ENCODE results near the gene SUPT3H. TPM values are rescaled to one million over a fixed set of nuclear protein-coding genes. Genes with fewer than 3 reads are reported as not detected.

Gene SUPT3H
- total RNA-seq, 1 donor from 2014 or later, result 14.8 TPM

DNA sequence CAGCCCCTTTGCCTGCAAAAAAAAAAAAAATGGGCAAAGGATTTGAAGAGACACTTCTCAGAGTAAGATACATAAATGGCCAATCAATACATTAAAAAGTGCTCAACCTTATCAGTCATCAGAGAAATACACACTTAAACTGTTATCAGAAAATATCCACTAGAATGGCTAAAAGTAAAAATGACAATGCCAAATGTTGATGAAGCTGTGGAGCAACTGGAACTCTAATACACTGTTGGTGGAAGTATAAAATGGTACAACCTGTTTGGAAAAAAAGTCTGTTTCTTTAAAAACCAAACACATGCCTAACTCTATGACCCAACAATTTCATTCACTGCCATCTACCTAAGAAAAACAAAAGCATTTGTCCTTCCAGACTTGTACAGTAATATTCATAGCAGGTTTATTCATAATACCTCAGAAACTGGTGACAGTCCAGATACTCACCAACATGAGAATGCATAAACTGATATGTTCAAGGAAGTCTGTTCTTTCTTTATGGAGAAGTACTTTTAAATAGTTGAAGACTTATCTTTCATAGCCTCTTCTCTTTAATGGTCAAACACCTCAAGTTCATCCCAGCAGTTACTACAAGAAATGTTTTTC is 428.0 kb downstream of the SUPT3H start:
- H3K27ac Mint-ChIP-seq, result no peak overlapping the region
- H3K27me3 Mint-ChIP-seq (ENCODE audit: low read depth), result no peaks in the 10 kb centered on the region
- DNase-seq (ENCODE audit: low spot score), result no peak
- peaks cover 46% of the 10 kb centered on the region for H3K9me3 Mint-ChIP-seq
- intact Hi-C loops (cut with micrococcal nuclease), result no loop called here
- H3K4me1 Mint-ChIP-seq (ENCODE audit: low read depth), result peaks cover 17% of the 10 kb centered on the region
- H3K4me3 Mint-ChIP-seq (ENCODE audit: low read depth), result no peak overlapping the region
- peaks cover 79% of the 10 kb centered on the region for H3K36me3 Mint-ChIP-seq (ENCODE audit: low read depth)

DNA sequence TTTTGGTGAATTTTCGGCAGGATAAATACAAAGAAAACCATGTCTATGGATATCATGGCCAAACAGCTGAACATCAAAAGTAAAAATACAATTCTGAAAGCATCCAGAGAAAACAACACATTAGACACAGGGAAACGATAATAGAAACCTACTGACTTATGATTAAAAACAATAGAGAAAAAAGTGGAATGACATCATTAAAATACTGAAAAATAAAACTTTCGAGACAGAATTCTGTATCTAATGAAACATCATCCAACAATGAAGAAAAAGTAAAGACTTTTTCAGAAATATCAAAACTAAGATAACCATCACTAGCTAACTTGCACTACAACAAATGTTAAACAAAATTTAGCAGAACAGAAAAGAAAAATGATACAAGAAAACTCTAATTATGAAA is 434.2 kb downstream of the SUPT3H start:
- H3K27me3 Mint-ChIP-seq (ENCODE audit: low read depth), result no peaks in the 10 kb centered on the region
- peaks cover 70% of the 10 kb centered on the region for H3K9me3 Mint-ChIP-seq
- no peak overlapping the region for H3K27ac Mint-ChIP-seq
- no peak overlapping the region for H3K4me3 Mint-ChIP-seq (ENCODE audit: low read depth)
- peaks cover 75% of the 10 kb centered on the region for H3K36me3 Mint-ChIP-seq (ENCODE audit: low read depth)
- intact Hi-C loops (cut with micrococcal nuclease), result no loop called here
- DNase-seq (ENCODE audit: low spot score), result no peak
- peaks cover 27% of the 10 kb centered on the region for H3K4me1 Mint-ChIP-seq (ENCODE audit: low read depth)

DNA sequence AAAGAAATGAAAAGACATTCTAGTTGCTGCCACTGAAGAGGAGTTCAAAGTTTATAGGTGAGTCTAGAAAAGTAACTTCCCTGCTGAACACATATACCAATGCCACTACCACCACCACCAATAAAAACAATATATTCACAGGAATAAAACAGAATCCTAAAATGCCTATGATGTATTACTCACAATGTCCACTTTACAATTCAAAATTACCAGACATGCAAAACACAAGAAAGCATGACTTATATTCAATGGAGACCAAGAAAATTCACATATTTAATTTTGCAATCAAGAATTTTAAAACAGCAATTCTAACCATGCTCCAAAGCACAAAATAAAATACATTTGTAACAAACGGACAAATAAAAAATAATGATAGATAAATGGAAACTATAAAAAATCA is 434.9 kb downstream of the SUPT3H start:
- intact Hi-C loops (cut with micrococcal nuclease), result no loop called here
- Mint-ChIP-seq H3K4me1 (ENCODE audit: low read depth) (peaks cover 33% of the 10 kb centered on the region), H3K27me3 (ENCODE audit: low read depth) (no peaks in the 10 kb centered on the region), H3K27ac (no peak overlapping the region), H3K36me3 (ENCODE audit: low read depth) (peaks cover 74% of the 10 kb centered on the region), H3K9me3 (peaks cover 73% of the 10 kb centered on the region), H3K4me3 (ENCODE audit: low read depth) (no peak overlapping the region)
- DNase-seq (ENCODE audit: low spot score), result no peak

DNA sequence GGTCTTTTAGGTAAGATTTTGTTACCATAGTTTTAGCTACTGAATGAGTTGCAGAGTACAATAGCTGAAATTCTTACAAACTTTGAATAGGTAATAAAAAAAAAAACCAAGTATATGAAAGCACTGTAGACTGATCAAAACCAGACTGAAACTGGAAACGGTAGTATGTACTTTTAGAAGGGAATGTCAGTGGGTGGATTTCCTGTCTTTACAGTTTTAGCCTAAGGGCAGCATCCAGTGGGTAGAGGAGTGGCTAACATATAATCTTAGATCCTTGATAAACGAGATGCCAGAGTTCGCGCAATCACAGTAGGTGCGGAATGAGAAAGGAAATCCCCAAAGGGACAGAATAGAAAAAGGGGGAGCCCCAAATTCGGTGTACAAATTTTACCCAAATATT is 435.5 kb downstream of the SUPT3H start:
- H3K27me3 Mint-ChIP-seq (ENCODE audit: low read depth), result no peaks in the 10 kb centered on the region
- intact Hi-C loops (cut with micrococcal nuclease), result no loop called here
- DNase-seq (ENCODE audit: low spot score), result no peak
- H3K9me3 Mint-ChIP-seq, result peaks cover 67% of the 10 kb centered on the region
- peaks cover 36% of the 10 kb centered on the region for H3K4me1 Mint-ChIP-seq (ENCODE audit: low read depth)
- peaks cover 68% of the 10 kb centered on the region for H3K36me3 Mint-ChIP-seq (ENCODE audit: low read depth)
- H3K27ac Mint-ChIP-seq, result no peak overlapping the region
- H3K4me3 Mint-ChIP-seq (ENCODE audit: low read depth), result no peak overlapping the region

DNA sequence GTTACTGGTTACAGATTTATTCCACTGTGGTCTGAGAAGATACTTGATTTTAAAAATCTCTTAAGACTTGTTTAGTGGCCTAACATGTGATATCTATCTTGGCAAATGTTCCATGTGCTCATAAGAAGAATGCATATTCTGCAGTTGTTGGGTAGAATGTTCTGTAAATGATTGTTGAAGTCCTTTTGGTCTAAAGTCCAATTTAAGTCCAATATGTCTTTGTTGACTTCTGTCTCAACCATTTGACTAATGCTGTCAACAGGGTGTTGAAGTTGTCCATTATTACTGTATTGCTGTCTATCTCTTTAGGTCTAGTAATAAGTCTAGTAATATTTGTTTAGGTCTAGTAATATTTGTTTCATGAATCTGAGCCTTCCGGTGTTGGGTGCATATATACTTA is 437.4 kb downstream of the SUPT3H start:
- intact Hi-C loops (cut with micrococcal nuclease), result no loop called here
- H3K27ac Mint-ChIP-seq, result no peak overlapping the region
- DNase-seq (ENCODE audit: low spot score), result no peak
- H3K36me3 Mint-ChIP-seq (ENCODE audit: low read depth), result peaks cover 55% of the 10 kb centered on the region
- no peak overlapping the region for H3K4me3 Mint-ChIP-seq (ENCODE audit: low read depth)
- H3K27me3 Mint-ChIP-seq (ENCODE audit: low read depth), result no peaks in the 10 kb centered on the region
- peaks cover 50% of the 10 kb centered on the region for H3K4me1 Mint-ChIP-seq (ENCODE audit: low read depth)
- H3K9me3 Mint-ChIP-seq, result peaks cover 54% of the 10 kb centered on the region

DNA sequence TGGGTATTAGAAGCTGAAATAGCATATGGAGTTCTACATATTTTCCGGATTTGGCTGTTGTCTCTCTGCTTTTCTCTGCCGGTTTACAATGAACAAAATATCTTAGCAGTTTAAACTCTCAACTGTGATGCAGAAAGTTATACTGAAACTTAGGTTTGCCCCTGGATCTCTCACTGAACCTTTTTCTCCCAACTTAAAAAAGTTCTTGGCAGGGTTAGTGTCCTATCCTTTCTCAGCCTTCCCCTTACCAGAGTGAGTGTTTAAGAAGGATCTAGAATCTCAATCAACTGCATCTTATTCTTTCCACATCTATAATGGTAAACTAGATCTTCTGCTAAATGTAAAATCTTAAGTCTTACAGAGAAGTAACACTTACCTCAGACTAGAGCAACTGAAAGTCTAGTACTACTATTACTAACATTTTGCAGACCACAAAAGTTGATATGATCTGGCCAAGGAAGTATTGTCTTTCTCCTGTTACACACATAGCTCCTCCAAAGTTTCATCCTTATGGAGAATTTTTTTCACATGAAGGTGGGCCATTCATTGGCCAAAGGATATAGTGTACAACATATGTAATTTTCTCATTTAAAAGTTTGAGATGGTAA is 441.9 kb downstream of the SUPT3H start:
- Mint-ChIP-seq H3K9me3 (peaks cover 23% of the 10 kb centered on the region), H3K4me3 (ENCODE audit: low read depth) (peak overlapping the region; percentile 11)

DNA sequence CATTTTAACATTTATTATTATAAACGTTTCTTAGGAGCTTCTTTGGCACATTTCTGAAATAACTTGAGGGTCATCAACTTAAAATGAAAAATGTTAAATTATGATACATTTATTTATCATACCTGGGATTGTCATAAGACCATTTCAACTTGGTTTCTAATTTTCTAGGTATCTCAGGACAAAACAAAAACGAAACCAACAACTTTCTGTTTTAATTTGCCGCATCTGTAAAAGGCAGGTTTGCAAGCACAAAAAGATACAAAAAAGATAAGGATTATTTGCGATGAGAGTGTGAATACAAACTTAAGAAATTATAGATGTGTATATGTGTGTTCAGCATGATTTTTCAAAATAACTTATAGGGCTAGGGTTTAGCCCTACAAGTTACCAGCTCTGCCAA is 444.6 kb downstream of the SUPT3H start:
- H3K9me3 Mint-ChIP-seq, result peaks cover 4% of the 10 kb centered on the region
- DNase-seq (ENCODE audit: low spot score), result no peak
- H3K27ac Mint-ChIP-seq, result peak overlapping the region; percentile 56
- H3K4me1 Mint-ChIP-seq (ENCODE audit: low read depth), result peaks cover 52% of the 10 kb centered on the region
- intact Hi-C loops (cut with micrococcal nuclease), result loop anchor here (1.0 to 10.0 kb wide), 8 partner anchors 8 to 992 kb away; partner anchors contain the start of gene SUPT3H
- H3K4me3 Mint-ChIP-seq (ENCODE audit: low read depth), result peak overlapping the region; percentile 78
- H3K36me3 Mint-ChIP-seq (ENCODE audit: low read depth), result peaks cover 12% of the 10 kb centered on the region
- no peaks in the 10 kb centered on the region for H3K27me3 Mint-ChIP-seq (ENCODE audit: low read depth)

More for the DNA sequence above, 441.9 kb downstream of the SUPT3H start:
- no peak for DNase-seq (ENCODE audit: low spot score)
- no peaks in the 10 kb centered on the region for H3K27me3 Mint-ChIP-seq (ENCODE audit: low read depth)
- H3K27ac Mint-ChIP-seq, result peak overlapping the region; percentile 69
- intact Hi-C loops (cut with micrococcal nuclease), result loop anchor here (2.0 to 10.0 kb wide), 5 partner anchors 65 to 989 kb away; partner anchors contain the start of gene SUPT3H
- H3K36me3 Mint-ChIP-seq (ENCODE audit: low read depth), result peaks cover 29% of the 10 kb centered on the region
- peaks cover 58% of the 10 kb centered on the region for H3K4me1 Mint-ChIP-seq (ENCODE audit: low read depth)

DNA sequence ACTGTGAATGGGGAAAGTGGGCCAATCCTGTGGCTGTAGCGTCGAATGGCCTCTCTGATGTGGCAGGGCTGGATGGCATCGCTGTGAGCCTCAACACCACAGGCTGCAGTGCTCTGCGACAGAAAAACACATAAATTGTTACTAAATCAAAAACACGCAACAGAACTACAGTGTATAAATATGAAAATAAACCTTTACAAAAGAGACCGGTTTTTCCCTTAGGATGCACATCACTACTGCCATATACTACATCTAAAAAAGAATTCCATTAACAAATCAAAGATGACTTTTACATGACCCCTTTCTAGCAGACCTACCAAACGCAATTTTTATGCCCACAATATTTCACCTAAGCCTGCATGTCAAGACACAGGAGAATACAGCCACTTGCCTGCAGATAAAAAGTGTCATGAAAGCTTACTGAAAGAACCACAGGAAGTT is 445.1 kb downstream of the SUPT3H start:
- H3K4me1 Mint-ChIP-seq (ENCODE audit: low read depth), result peaks cover 48% of the 10 kb centered on the region
- H3K36me3 Mint-ChIP-seq (ENCODE audit: low read depth), result peaks cover 12% of the 10 kb centered on the region
- H3K9me3 Mint-ChIP-seq, result peaks cover 4% of the 10 kb centered on the region
- H3K27ac Mint-ChIP-seq, result peak overlapping the region; percentile 93
- no peaks in the 10 kb centered on the region for H3K27me3 Mint-ChIP-seq (ENCODE audit: low read depth)
- DNase-seq (ENCODE audit: low spot score), result no peak
- H3K4me3 Mint-ChIP-seq (ENCODE audit: low read depth), result peak overlapping the region; percentile 78
- intact Hi-C loops (cut with micrococcal nuclease), result loop anchor here (1.0 to 10.0 kb wide), 8 partner anchors 7 to 992 kb away; partner anchors contain the start of gene SUPT3H

DNA sequence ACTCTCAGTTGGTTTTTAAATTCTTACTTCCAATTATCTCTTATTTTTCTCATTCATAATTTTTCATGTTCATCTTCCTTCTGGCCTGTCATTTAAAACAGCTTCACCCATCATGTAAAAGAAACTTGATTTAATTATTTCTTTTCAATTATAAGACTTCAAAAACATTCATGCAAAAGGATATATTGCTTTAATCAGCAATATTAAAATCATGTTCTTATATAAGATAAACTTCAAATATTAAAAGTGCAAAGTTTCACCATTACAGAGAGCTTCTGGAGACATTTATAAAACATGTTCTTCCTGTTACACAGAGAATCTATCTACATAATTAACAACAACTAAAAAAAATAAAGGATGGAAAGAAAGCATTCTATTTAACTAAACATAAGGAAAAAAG is 446.3 kb downstream of the SUPT3H start:
- DNase-seq (ENCODE audit: low spot score), result no peak
- intact Hi-C loops (cut with micrococcal nuclease), result loop anchor here (5.0 to 10.0 kb wide), 6 partner anchors 91 to 993 kb away; partner anchors contain the start of gene SUPT3H
- H3K4me3 Mint-ChIP-seq (ENCODE audit: low read depth), result peak overlapping the region; percentile 62
- no peaks in the 10 kb centered on the region for H3K27me3 Mint-ChIP-seq (ENCODE audit: low read depth)
- peaks cover 4% of the 10 kb centered on the region for H3K9me3 Mint-ChIP-seq
- peak overlapping the region; percentile 46 for H3K27ac Mint-ChIP-seq
- peaks cover 12% of the 10 kb centered on the region for H3K36me3 Mint-ChIP-seq (ENCODE audit: low read depth)
- H3K4me1 Mint-ChIP-seq (ENCODE audit: low read depth), result peaks cover 41% of the 10 kb centered on the region

DNA sequence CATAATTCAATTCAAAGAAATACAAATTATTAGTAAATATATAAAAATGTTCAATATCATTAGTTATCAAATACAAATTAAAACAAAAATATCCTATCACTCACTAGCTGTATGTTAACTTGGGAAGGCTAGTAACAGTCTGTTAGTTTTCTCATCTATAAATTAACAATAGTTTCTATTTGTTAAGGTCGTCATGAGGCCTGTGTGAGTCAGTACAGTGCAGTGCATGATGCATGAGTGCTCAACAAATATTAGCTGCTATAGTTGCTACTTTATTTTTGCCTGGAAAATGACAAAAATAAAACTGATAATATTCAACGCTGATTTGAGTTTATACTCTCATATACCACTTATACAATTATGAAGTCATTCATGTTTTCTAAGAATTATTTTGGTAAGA is 451.2 kb downstream of the SUPT3H start:
- intact Hi-C loops (cut with micrococcal nuclease), result no loop called here
- no peaks in the 10 kb centered on the region for H3K27me3 Mint-ChIP-seq (ENCODE audit: low read depth)
- H3K36me3 Mint-ChIP-seq (ENCODE audit: low read depth), result peaks cover 13% of the 10 kb centered on the region
- H3K27ac Mint-ChIP-seq, result no peak overlapping the region
- no peak for DNase-seq (ENCODE audit: low spot score)
- peaks cover 4% of the 10 kb centered on the region for H3K9me3 Mint-ChIP-seq
- H3K4me1 Mint-ChIP-seq (ENCODE audit: low read depth), result peaks cover 45% of the 10 kb centered on the region
- no peak overlapping the region for H3K4me3 Mint-ChIP-seq (ENCODE audit: low read depth)

DNA sequence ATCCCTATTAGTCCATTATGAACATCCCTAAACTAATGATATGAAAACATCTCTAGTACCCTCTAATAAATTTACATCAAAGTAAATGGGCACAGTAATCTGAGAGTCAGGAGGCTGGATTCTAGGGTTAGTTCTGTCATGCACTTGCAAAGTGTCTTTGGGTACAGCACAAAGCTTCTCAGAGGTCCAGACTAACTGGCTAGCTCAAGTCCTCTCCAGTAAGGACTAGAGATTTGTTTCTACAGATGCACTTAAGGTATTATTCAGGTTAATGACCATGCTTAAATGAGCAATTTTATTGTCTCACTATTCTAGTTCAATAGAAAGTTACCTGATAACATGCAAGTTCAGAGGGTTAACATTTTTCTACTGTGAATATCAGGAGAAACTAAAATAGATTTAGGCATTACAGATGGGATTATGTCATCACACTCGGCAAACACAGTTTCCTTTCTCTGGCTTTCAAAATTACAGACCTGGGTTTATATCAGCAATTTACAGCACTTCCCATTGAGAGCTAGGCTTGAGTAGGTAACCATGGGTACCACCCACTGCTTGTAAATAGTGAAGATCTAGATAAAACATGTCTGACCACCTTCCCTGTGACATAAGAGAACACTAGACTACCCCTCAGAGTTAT is 452.5 kb downstream of the SUPT3H start:
- peaks cover 4% of the 10 kb centered on the region for H3K9me3 Mint-ChIP-seq
- intact Hi-C loops (cut with micrococcal nuclease), result loop anchor here (1.0 kb wide), 1 partner anchor 8 kb away; no protein-coding TSS in a partner anchor
- H3K4me3 Mint-ChIP-seq (ENCODE audit: low read depth), result no peak overlapping the region
- H3K4me1 Mint-ChIP-seq (ENCODE audit: low read depth), result peaks cover 45% of the 10 kb centered on the region
- no peaks in the 10 kb centered on the region for H3K27me3 Mint-ChIP-seq (ENCODE audit: low read depth)
- peak overlapping the region; percentile 6 for H3K27ac Mint-ChIP-seq
- no peak for DNase-seq (ENCODE audit: low spot score)
- H3K36me3 Mint-ChIP-seq (ENCODE audit: low read depth), result peaks cover 9% of the 10 kb centered on the region

DNA sequence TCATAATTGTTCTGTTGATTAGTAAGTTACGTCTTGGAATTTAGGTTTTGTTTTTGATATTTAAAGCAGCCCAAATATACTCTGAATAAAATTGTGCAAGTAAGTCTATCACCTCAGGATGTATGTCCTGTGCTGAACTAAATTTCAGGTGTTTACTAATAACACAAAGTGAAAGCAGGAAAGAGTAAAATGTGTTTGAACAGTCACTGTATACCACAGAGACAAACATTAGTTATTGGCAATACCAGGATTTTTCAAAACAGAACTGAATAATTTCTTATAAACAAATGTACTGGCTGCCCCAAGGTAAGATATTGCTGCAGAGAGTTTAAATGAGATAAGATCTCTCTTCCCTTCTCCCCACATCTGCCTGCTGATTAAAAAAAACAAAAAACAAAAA is 454.3 kb downstream of the SUPT3H start:
- no peak overlapping the region for H3K27ac Mint-ChIP-seq
- no peak for DNase-seq (ENCODE audit: low spot score)

DNA sequence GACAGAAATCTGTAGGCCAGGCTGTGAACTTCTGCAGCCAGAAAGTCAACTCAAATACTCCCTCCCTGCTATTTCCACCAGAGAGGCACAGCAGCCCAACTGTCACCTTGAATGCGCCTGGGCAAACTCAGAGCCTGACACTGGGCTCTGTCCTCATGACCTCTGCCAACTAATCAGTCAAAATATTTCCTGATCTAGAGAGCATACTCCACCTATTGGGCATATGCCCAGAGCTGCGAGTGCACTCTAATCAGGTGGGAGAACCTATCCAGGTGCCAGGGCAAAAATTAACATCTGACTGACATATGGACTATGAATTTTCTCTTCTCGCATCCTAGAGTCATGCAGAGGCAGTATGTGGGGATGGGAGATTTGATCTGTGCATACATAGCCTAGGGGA is 455.9 kb downstream of the SUPT3H start:
- DNase-seq (ENCODE audit: low spot score), result no peak
- no peak overlapping the region for H3K4me3 Mint-ChIP-seq (ENCODE audit: low read depth)

More for the DNA sequence above, 454.3 kb downstream of the SUPT3H start:
- Mint-ChIP-seq H3K4me1 (ENCODE audit: low read depth) (peaks cover 45% of the 10 kb centered on the region), H3K9me3 (peaks cover 4% of the 10 kb centered on the region), H3K27me3 (ENCODE audit: low read depth) (no peaks in the 10 kb centered on the region), H3K4me3 (ENCODE audit: low read depth) (no peak overlapping the region), H3K36me3 (ENCODE audit: low read depth) (peaks cover 12% of the 10 kb centered on the region)
- intact Hi-C loops (cut with micrococcal nuclease), result no loop called here

More for the DNA sequence above, 455.9 kb downstream of the SUPT3H start:
- no peaks in the 10 kb centered on the region for H3K27me3 Mint-ChIP-seq (ENCODE audit: low read depth)
- intact Hi-C loops (cut with micrococcal nuclease), result no loop called here
- H3K9me3 Mint-ChIP-seq, result no peaks in the 10 kb centered on the region
- peaks cover 6% of the 10 kb centered on the region for H3K36me3 Mint-ChIP-seq (ENCODE audit: low read depth)
- no peak overlapping the region for H3K27ac Mint-ChIP-seq
- H3K4me1 Mint-ChIP-seq (ENCODE audit: low read depth), result peaks cover 43% of the 10 kb centered on the region
